Fibroblast of lung (primary cell): Measurements from ENCODE around the gene ATP5PD. TPM values are rescaled to one million over a fixed set of nuclear protein-coding genes. Genes with fewer than 3 reads are reported as not detected.
A peak's percentile ranks its signal among the peaks of the same experiment; 100 is the strongest.

ENCODE experiments used
- DNase-seq, 2 donors: peaks; one replicate each; pipeline versions ENCODE4 v3.0.0 to v3.0.0-alpha.2; 2010; ENCODE audit warnings: low read depth in 2 of 2
- H2AFZ ChIP-seq: 2 replicates; pipeline ENCODE4 v1.5.1; 2012; ENCODE audit warnings: low read length, control low read depth, inconsistent platforms
- H3K27ac ChIP-seq: 2 replicates; pipeline ENCODE4 v1.5.1; 2011; ENCODE audit warnings: low read length, control low read depth; ENCODE audit not compliant: insufficient read depth
- H3K27me3 ChIP-seq: 2 replicates; pipeline ENCODE4 v1.5.1; 2011; ENCODE audit warnings: mild to moderate bottlenecking, low read length; ENCODE audit not compliant: control insufficient read depth, insufficient read depth
- H3K36me3 ChIP-seq: 2 replicates; pipeline ENCODE4 v1.5.1; 2011; ENCODE audit warnings: low read length; ENCODE audit not compliant: control insufficient read depth, insufficient read depth
- H3K4me1 ChIP-seq: 2 replicates; pipeline ENCODE4 v1.5.1; 2011; ENCODE audit warnings: low read length; ENCODE audit not compliant: control insufficient read depth, insufficient read depth; ENCODE audit errors: extremely low read depth
- H3K4me2 ChIP-seq: 2 replicates; pipeline ENCODE4 v1.5.1; 2011; ENCODE audit warnings: low read length, control low read depth; ENCODE audit not compliant: insufficient read depth; ENCODE audit errors: extremely low read depth
- H3K4me3 ChIP-seq, 4 experiments: fragments of 200-600 bp in 1 of 4; sonication (generic) in 1 of 4; replicated peaks in 1 of 4; 2 replicates each; pipeline ENCODE4 v1.5.1; 2011 to 2016; ENCODE audit warnings: low read length in 4 of 4, low read depth in 3 of 4, mild to moderate bottlenecking in 3 of 4, control low read depth in 2 of 4, inconsistent platforms in 1 of 4, mixed read lengths in 1 of 4; ENCODE audit not compliant: insufficient read depth in 1 of 4; ENCODE audit errors: control extremely low read depth in 1 of 4
- H3K79me2 ChIP-seq: 2 replicates; pipeline ENCODE4 v1.5.1; 2012; ENCODE audit warnings: mild to moderate bottlenecking, low read length, inconsistent platforms; ENCODE audit not compliant: control insufficient read depth, insufficient read depth
- H3K9ac ChIP-seq: 2 replicates; pipeline ENCODE4 v1.5.1; 2011; ENCODE audit warnings: mild to moderate bottlenecking, low read length, control low read depth; ENCODE audit not compliant: insufficient read depth
- H3K9me3 ChIP-seq: 2 replicates; pipeline ENCODE4 v1.5.1; 2012; ENCODE audit warnings: low read depth, low read length; ENCODE audit not compliant: control insufficient read depth, insufficient read depth
- H4K20me1 ChIP-seq: 2 replicates; pipeline ENCODE4 v1.5.1; 2011; ENCODE audit warnings: low read length; ENCODE audit not compliant: control insufficient read depth, insufficient read depth; ENCODE audit errors: extremely low read depth
- CTCF ChIP-seq, 2 donors: IDR thresholded peaks in 1 of 2; conservative IDR thresholded peaks in 1 of 2; 1 replicate in 1 of 2; 2 replicates in 1 of 2; pipeline ENCODE4 v1.5.1; 2011 to 2012; ENCODE audit warnings: low read length in 2 of 2, control low read depth in 1 of 2, inconsistent platforms in 1 of 2, low read depth in 1 of 2, mild to moderate bottlenecking in 1 of 2
- EZH2 ChIP-seq: IDR thresholded peaks from 2 replicates; pipeline ENCODE4 v1.5.1; 2012; ENCODE audit warnings: low read length, control low read depth, mild to moderate bottlenecking; ENCODE audit errors: missing control alignments
- polyA plus RNA-seq, 2 donors: library from polyadenylated mRNA; depleted of rRNA in 1 of 2; stranded (reverse) in 1 of 2; unstranded in 1 of 2; fragments of >200 nt; gene quantifications; 2 replicates each; pipeline ENCODE4 v1.2.1, GENCODE V29; 2011 to 2012; ENCODE audit warnings: missing spikeins in 1 of 2
- total RNA-seq: library from RNA; depleted of rRNA; stranded (reverse); fragments of >200 nt; gene quantifications from 2 replicates; pipeline ENCODE4 v1.2.1, GENCODE V29; 2014

Gene ATP5PD
- total and polyA plus RNA-seq, 2 donors (not counting 1 experiment from before 2014, with no cell fraction given): 317 to 442 TPM

GRCh38 chr17:75011401-75012095 lies 35.2 kb downstream of the ATP5PD start:
- no peaks in the 10 kb centered on the region for H3K36me3 ChIP-seq
- peak overlapping the region; percentile 86 for H3K27ac ChIP-seq
- H3K79me2 ChIP-seq: peaks cover 16% of the 10 kb centered on the region
- H4K20me1 ChIP-seq: no peaks in the 10 kb centered on the region
- H3K4me2 ChIP-seq: peak overlapping the region; percentile 98
- DNase-seq: peak; percentile 59 to 74
- TF ChIP-seq CTCF (conservative IDR thresholded peaks at IDR 0.05 in 1 of 2, IDR thresholded peaks at IDR 0.05 in 1 of 2; ENCODE audit: low read depth in 1 of 2, low read length in 2 of 2): no peak
- no peak for TF ChIP-seq EZH2
- no peaks in the 10 kb centered on the region for H3K9me3 ChIP-seq
- peaks cover 11% of the 10 kb centered on the region for H3K4me1 ChIP-seq
- no peak overlapping the region for H3K9ac ChIP-seq
- no peaks in the 10 kb centered on the region for H3K27me3 ChIP-seq
- H2AFZ ChIP-seq: peak overlapping the region; percentile 94
- H3K4me3 ChIP-seq: peak overlapping the region; percentile 59 to 97 (median 81)

GRCh38 chr17:75010683-75011400 lies 35.9 kb downstream of the ATP5PD start:
- H3K4me2 ChIP-seq: no peak overlapping the region
- no peaks in the 10 kb centered on the region for H4K20me1 ChIP-seq
- TF ChIP-seq EZH2 (no peak), CTCF (conservative IDR thresholded peaks at IDR 0.05 in 1 of 2, IDR thresholded peaks at IDR 0.05 in 1 of 2; ENCODE audit: low read depth in 1 of 2, low read length in 2 of 2) (no peak)
- no peaks in the 10 kb centered on the region for H3K9me3 ChIP-seq
- H2AFZ ChIP-seq: no peak overlapping the region
- H3K79me2 ChIP-seq: peaks cover 16% of the 10 kb centered on the region
- peaks cover 11% of the 10 kb centered on the region for H3K4me1 ChIP-seq
- peak in 1 of 2 donors; percentile 42 for DNase-seq
- H3K27ac ChIP-seq: no peak overlapping the region
- no peak overlapping the region for H3K4me3 ChIP-seq
- H3K27me3 ChIP-seq: no peaks in the 10 kb centered on the region
- no peaks in the 10 kb centered on the region for H3K36me3 ChIP-seq
- no peak overlapping the region for H3K9ac ChIP-seq

GRCh38 chr17:75009139-75009724 lies 37.5 kb downstream of the ATP5PD start:
- DNase-seq: no peak
- no peak overlapping the region for H3K27ac ChIP-seq
- H4K20me1 ChIP-seq: no peaks in the 10 kb centered on the region
- no peak overlapping the region for H3K4me2 ChIP-seq
- no peak overlapping the region for H3K4me3 ChIP-seq
- no peak overlapping the region for H2AFZ ChIP-seq
- H3K4me1 ChIP-seq: peaks cover 11% of the 10 kb centered on the region
- H3K27me3 ChIP-seq: no peaks in the 10 kb centered on the region
- no peaks in the 10 kb centered on the region for H3K9me3 ChIP-seq
- peaks cover 11% of the 10 kb centered on the region for H3K79me2 ChIP-seq
- H3K9ac ChIP-seq: no peak overlapping the region
- H3K36me3 ChIP-seq: no peaks in the 10 kb centered on the region
- TF ChIP-seq CTCF (conservative IDR thresholded peaks at IDR 0.05 in 1 of 2, IDR thresholded peaks at IDR 0.05 in 1 of 2; ENCODE audit: low read depth in 1 of 2, low read length in 2 of 2) (no peak), EZH2 (no peak)
